GM21528 (cell line): ENCODE data around the gene ARID5B.
A peak's percentile ranks its signal among the peaks of the same experiment; 100 is the strongest.
"Not testable (repeated sequence)": the region's sequence is repeated elsewhere in the genome, so short reads cannot be mapped to it uniquely, and the experiment has no call there.

ENCODE experiments used
- ATAC-seq: cut with Tn5 transposase; IDR thresholded peaks from one replicate; pipeline ENCODE4 v1.9.1; 2021; ENCODE audit warnings: mild to moderate bottlenecking, moderate library complexity; ENCODE audit not compliant: unreplicated experiment, low FRiP score

Gene ARID5B

GRCh38 chr10:61959814-61960213 is 58.3 kb downstream of the ARID5B start:
- no peak for ATAC-seq

DNA sequence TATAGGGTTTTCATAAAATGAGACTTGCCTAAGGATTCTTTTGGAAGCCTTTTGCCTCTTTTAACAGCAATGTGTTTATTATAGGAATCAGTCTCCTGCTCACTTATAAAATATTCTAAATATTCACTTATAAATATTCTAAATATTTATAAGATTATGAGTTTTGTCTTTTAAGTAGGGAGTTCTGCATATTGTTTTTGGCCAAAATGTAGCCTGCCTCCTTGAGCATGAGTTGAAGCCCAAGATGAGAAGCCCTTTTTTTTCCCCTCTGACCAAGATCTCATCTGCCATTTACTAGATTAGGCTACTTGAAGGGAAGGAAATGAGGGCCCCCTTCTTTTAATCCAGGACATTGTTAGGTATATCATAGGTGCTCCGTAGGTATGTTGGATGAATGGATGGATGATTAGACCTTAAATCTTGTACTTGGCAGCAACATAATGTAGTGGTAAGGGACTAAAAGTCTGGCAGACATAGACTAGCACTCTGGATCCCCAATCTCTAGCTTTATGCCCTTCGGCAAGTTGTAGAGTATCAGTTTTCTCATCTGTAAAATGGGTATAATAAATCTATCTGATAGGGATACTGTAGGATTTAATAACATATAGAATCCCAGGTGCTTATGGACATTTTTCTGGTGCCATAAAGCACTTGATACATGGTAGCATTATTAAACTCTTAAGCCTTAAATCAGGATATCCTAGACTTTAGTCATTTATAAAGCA is 59.1 kb downstream of the ARID5B start:
- ATAC-seq: no peak

GRCh38 chr10:61961278-61961677 is 59.8 kb downstream of the ARID5B start:
- ATAC-seq: peak; percentile 75

DNA sequence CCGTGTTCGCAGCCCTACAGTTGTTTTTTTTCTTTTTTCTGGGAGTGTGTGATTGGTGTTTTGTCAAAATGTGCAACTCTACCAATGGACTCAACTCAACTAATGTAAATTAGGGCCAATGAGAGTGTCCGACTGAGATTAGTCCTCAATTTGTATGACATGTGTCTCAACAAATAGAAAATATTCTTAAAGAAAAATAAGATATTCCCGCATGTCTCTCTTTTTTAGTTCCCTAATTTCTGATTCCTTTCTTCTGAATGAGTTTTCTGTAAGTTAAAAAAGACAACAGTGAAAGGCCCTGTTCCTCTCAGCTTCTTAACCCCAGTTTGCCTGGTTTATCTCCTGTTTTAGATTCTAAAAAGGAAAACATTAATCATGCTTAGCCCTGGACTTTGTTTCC is 61.5 kb downstream of the ARID5B start:
- ATAC-seq: no peak

DNA sequence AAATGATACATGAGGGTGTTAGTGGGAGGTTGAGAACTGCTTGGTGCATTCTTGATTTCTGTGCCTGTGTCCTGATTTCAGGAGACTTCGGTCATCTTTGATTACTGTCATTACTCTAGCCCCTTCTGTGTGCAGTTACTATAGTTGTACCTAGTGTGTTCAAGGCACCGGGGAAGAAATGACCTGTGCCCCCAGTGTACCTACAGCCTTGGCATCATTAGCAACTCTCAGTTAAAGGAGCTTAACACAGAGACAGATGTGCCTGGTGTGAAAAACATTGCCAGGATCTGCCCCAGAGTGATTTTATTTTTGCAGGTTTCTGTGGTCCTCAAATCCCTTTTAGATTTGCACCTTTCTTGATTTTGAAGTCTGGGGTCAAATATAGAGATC is 62.2 kb downstream of the ARID5B start:
- ATAC-seq: no peak

GRCh38 chr10:61964059-61964709 is 62.7 kb downstream of the ARID5B start:
- no peak for ATAC-seq

GRCh38 chr10:61964949-61965702 is 63.6 kb downstream of the ARID5B start:
- no peak for ATAC-seq

- no peak for ATAC-seq
Measured at GRCh38 chr10:61965703-61966395, 64.3 kb downstream of the ARID5B start.

DNA sequence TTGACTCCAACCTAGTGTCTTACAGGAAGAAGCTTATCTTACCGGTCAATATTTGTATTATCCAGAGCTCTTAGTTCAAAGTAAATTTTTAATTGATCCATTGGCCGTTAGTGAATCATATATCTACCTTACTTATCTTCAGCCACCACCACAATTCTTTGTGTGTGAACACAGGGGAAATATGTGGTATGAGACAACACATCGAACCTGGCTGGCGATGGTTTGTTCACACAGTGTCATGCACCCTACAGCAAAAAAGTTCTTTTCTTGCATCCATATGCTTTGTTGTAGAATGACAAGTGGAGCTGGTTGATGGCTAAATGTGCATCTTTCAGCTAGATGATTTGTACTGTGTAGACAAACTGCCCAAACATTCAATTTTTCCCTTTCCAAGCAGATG is 65.8 kb downstream of the ARID5B start:
- ATAC-seq: no peak

DNA sequence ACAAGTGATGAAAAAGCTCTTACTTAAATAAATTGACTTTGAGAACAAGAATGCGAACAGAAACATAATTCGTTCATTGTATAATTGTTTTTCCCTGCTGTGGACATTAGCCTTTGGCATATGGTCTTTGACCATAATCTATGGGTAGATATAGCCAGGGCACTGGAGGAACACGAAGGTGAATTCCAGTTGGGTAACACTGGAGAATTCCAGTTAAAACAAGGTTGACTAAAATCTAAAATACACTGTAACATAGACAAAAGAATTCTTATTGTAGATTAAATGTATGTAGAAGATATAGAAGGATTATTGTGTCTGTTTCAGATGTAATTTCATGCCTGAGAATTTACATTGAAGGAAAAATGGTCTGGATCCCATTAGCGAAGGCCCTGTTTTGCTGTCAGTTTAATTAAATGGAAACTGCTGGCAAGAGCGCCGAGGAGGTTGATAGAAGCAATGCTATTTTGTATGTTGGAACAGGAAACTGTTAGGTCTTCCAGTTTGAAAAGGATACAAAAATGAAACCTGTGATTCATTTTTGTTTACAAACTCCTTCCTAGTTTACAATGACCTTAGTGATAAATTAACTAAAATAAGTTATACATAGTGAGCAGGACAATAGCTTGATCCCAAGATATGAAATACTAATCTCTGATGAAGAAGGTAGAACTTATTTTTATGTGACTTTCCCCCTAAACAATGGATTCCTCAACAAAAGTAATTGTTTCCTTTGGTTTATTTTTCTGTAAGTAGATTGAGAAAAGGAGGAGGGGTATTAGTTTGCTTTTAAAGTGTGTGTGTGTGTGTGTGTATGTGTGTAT is 68.9 kb downstream of the ARID5B start:
- no peak for ATAC-seq

DNA sequence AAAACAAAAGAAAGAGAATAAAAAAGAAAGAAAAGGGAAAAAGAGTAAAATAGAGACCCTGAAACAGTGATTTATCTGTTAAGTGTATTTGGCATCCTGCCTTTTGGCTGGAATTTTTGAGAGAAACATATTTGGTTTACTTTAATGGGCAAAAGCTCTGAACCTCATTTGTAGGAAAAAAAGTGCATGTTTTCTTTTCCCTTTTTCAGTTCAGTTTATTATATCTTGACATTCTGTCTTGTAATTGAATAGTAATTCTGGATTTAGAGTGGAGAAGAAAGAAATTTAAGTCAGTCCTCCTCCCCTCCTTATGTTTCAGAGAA is 69.5 kb downstream of the ARID5B start:
- ATAC-seq: no peak

DNA sequence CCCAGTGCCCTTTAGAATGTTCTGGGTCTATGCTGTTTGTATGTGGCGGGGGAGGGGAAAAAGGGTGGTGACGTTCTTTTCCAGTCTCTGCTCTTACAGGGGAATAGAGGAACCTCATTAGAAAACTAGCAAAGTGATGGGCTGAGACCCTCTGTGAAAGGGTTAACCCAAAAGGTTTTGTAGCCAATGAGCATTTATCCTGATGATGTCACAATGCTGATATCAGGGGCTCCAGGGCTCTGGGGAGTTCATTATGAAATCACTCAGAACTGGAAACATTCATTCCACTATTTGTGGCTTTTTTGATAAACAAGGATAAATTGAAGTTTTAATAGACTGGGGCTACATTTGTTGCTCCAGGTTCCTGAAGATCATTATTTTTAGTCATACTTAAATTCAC is 71.7 kb downstream of the ARID5B start:
- ATAC-seq: no peak

DNA sequence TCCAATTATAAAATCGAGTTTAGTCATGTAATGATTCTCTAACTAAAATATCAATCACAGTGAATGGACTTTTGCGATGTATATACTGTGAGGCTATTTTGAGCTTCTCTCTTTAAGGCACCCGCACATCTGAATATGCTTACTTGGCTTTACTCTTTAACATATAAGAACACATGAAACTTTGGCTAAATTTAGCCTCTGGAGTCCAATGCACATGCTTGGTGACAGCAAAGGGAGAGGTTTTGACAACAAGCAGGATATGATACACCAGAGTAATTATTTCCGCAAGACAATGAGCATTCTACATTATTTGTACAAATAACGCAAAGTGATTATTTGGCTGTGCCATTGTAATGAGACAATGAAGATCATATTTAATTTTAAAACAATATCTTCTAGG is 72.4 kb downstream of the ARID5B start:
- ATAC-seq: no peak

GRCh38 chr10:61974601-61975390 is 73.3 kb downstream of the ARID5B start:
- ATAC-seq: peak; percentile 31

DNA sequence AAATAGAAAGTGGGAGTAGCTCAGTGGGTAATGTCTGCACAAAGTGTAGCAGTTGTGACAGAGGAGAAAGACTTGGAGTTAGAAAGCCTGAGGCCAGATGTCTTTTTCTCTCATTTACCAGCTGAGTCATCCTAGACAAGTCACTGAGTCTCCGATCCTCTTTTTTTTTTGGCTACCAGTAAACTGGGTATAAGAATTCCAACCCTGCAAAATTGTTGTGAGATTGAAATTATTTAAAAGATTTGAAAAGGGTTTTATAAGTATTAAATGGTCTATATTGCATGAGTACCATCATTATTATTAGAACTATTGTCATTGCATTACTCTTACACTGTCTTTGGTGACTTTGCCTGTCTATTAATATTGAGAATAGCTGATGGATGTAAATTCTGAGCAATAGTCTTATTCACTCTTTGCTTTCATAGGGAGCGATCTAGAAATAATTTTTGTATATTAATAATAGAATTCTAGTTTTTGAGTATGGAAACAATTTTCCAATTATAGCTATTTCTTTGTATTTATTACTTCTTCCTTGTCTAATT is 74.0 kb downstream of the ARID5B start:
- peak; percentile 85 for ATAC-seq

GRCh38 chr10:61976951-61977721 is 75.6 kb downstream of the ARID5B start:
- ATAC-seq: not testable (repeated sequence)

GRCh38 chr10:61978965-61979364 is 77.5 kb downstream of the ARID5B start:
- ATAC-seq: no peak

- no peak for ATAC-seq
Measured at GRCh38 chr10:61981460-61981859, 80.0 kb downstream of the ARID5B start.

- no peak for ATAC-seq
Measured at GRCh38 chr10:61983255-61983654, 81.8 kb downstream of the ARID5B start.
